ENCODE results near the gene CEACAM19.

DNA sequence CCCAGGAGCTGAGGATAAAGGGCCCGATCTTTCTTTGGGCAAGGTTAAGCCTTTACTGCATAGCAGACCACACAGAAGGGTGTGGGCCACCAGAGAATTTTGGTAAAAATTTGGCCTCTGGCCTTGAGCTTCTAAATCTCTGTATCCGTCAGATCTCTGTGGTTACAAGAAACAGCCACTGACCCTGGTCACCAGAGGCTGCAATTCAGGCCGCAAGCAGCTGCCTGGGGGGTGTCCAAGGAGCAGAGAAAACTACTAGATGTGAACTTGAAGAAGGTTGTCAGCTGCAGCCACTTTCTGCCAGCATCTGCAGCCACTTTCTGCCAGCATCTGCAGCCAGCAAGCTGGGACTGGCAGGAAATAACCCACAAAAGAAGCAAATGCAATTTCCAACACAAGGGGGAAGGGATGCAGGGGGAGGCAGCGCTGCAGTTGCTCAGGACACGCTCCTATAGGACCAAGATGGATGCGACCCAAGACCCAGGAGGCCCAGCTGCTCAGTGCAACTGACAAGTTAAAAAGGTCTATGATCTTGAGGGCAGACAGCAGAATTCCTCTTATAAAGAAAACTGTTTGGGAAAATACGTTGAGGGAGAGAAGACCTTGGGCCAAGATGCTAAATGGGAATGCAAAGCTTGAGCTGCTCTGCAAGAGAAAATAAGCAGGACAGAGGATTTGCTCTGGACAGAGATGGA, 8.4 kb upstream of the CEACAM19 start:
- TF ChIP-seq POLR2A (IDR thresholded peaks at IDR 0.05) (no peak), POLR2AphosphoS5 (IDR thresholded peaks at IDR 0.05) (no peak)
- TF ChIP-seq, protein P1, sequence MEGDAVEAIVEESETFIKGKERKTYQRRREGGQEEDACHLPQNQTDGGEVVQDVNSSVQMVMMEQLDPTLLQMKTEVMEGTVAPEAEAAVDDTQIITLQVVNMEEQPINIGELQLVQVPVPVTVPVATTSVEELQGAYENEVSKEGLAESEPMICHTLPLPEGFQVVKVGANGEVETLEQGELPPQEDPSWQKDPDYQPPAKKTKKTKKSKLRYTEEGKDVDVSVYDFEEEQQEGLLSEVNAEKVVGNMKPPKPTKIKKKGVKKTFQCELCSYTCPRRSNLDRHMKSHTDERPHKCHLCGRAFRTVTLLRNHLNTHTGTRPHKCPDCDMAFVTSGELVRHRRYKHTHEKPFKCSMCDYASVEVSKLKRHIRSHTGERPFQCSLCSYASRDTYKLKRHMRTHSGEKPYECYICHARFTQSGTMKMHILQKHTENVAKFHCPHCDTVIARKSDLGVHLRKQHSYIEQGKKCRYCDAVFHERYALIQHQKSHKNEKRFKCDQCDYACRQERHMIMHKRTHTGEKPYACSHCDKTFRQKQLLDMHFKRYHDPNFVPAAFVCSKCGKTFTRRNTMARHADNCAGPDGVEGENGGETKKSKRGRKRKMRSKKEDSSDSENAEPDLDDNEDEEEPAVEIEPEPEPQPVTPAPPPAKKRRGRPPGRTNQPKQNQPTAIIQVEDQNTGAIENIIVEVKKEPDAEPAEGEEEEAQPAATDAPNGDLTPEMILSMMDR (IDR thresholded peaks at IDR 0.05): no peak

Measured in gastroesophageal sphincter (tissue), 3 donors.